GM18867 (cell line): ENCODE data around the gene NMRAL1.

Experiments
- ATAC-seq: cut with Tn5 transposase; IDR thresholded peaks from one replicate; pipeline ENCODE4 v1.9.1; 2021; ENCODE audit warnings: mild to moderate bottlenecking, moderate library complexity; ENCODE audit not compliant: unreplicated experiment

NMRAL1 gene

GRCh38 chr16:4426722-4427372, 47.6 kb downstream of the NMRAL1 start:
- no peak for ATAC-seq

- ATAC-seq: peak; percentile 24
Measured at GRCh38 chr16:4426021-4426684, 48.3 kb downstream of the NMRAL1 start.

GRCh38 chr16:4425378-4426020, 48.9 kb downstream of the NMRAL1 start, which contains the start of gene DNAJA3:
Gene DNAJA3 (plus strand): TSS chr16:4425868. CDS start chr16:4425882, 14 bp downstream.
- ATAC-seq: peak; percentile 88

GRCh38 chr16:4420505-4421105, 53.8 kb downstream of the NMRAL1 start:
- no peak for ATAC-seq

DNA sequence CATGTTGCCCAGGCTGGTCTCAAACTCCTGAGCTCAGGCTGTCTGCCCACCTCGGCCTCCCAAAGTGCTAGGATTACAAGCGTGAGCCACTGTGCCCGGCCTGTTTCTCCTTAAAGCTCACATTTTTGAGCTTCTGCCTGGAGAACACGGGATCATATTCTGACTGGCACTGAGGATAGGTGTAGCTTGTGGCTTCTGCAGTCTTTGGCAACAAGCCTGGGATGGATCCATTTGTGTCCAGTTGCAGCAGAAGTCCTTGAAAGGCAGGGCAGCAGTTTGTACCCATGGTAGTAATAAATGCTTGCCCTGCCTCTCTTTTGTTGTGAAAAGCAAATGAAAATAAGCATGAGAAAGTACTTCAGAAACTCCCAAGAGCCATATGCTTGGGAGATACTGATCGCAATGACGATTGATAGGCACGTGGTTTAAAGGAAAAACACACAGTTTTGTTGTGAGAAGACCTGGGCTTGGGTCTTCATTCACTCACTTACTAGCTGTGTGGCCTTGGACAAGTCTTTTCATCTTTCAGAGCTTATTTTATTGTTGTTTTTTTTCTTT, 54.9 kb downstream of the NMRAL1 start:
- ATAC-seq: no peak

DNA sequence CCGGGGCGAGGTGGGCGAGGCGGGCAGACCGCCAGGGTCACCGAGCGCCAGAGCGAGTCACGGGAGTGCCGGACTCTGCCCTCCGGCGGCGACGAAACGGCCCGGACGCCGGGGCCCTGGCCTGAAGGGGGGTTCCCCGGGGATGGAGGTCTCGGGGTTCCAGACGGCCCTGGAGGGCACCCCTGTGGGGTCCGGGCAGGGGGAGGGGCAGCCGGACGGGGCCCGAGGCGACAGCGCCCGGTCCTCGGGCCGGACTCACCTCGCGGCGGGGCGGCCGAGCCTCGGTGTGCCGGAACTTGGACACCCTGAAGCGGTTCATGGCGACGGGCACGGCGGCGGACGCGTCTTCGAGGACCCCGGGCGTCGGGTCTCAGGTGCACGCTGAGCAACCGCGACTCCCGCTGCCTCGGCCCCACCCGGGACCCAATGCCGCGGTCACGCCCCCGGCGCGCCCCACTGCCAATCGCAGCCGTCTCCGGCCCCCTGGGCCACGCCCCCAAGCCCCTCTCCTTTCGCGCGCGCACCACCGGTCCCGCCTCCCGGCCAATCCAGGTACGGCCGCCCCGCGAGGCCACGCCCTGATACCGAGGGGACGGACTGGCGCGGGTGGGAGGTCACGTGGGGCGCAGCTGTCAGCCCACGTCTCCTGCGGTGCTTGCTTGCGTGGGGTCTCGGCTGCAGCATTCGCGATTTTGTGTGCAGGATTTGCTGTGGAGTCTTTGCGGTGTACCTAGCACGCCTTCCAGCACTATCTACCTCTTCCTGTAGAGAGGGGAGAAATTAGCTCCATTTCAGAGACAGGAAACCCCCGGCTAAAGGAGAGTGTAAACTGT, 58.0 kb downstream of the NMRAL1 start, which contains the start of gene CORO7:
Gene CORO7 (minus strand): TSS at position 397 of the 833 bp plus-strand sequence. CDS start 78 bp downstream, at position 319.
- peak; percentile 62 for ATAC-seq

DNA sequence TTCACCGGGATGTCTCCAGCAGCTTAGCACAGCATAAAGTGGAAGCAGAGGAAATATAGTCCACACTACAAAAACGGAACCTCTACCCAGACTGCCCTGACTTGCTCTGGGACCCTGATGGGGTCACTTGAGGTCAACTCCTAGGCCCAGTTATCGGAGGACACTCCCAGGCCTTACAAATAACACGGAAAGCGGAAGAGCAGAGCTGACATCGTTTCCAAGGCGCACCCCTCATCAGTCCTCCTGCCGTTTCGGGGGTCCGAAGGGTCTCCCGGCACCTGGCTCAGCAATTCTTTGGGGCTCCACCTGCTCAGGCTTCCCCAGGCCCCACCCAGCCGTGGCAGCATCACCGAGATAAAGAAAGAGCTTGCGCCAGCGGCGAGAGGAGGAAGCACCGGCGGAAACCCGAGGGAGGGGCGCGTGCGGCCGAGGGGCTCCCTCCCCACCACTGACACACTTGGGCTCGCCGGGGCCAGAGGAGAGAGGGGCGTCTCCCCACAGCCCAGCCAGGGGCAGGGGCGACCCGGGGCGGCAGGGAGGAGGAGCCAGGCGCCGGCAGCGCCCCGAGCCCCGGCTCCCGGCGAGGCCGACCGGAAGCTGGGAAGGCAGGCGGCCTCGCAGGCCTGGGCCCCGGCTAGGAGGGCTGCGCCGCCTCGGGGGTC, 58.8 kb downstream of the NMRAL1 start:
- ATAC-seq: peak; percentile 15

- ATAC-seq: peak; percentile 61
Measured at GRCh38 chr16:4414187-4414917, 60.1 kb downstream of the NMRAL1 start.

DNA sequence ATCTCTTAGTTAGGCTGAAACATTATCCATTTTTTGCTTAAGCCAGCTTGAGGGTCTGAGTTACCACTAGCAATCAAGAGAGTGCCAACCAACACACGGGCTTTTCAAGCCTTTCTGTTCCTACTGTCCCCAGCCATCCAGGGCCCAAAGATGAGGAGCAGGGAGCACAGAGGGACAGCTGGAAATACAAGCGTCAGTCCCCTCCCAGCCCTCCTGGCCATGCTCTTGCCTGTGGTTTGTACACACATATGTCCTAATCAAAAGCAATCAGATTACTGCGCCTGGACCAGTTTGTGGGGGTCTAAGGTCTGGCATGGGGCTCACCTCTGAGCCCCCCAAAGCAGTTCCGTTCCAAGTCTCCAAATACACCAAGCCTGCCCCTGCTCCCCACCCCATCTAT, 61.6 kb downstream of the NMRAL1 start:
- ATAC-seq: no peak

DNA sequence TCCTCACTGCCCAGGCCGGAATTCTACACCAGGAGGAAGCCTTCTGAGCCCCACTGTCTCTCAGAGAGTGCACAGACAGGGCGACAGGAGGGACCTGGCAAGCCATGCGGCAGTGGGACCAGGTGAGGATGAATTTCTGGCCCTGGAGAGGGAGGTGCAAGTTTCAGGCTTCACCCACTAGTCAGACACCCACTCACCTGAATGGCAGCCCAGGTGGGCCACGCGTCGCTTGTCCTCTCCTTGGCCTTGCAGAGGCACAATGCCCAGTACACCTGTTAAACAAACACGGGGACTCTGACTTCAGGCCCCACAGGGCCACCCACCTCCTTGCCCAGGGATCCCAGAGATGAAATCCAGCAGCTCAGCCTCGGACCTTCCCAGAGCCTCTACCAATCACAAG, 62.3 kb downstream of the NMRAL1 start:
- no peak for ATAC-seq
